ENCODE data around the gene CACUL1.

- TF ChIP-seq CTCF (IDR thresholded peaks at IDR 0.05) (no peak), POLR2A (IDR thresholded peaks at IDR 0.05) (no peak)
These were observed 3.7 kb upstream of the CACUL1 start for GRCh38 chr10:118758449-118758848.

All from heart left ventricle (tissue), 13 donors.